HFFc6 (cell line): ENCODE results near the gene NAV3. TPM values are rescaled to one million over a fixed set of nuclear protein-coding genes. Genes with fewer than 3 reads are reported as not detected.
A peak's percentile ranks its signal among the peaks of the same experiment; 100 is the strongest.

Source experiments
- DNase-seq: peaks from one replicate; pipeline ENCODE4 v3.0.0-alpha.2; 2018
- H3K27ac Mint-ChIP-seq: 2 replicates; pipeline ENCODE4 v1.8.0; 2020; ENCODE audit warnings: mild to moderate bottlenecking, mixed read lengths
- H3K27me3 Mint-ChIP-seq: 2 replicates; pipeline ENCODE4 v1.8.0; 2021; ENCODE audit warnings: mild to moderate bottlenecking, moderate library complexity, mixed read lengths; ENCODE audit not compliant: insufficient read depth
- H3K36me3 Mint-ChIP-seq: 2 replicates; pipeline ENCODE4 v1.8.0; 2021; ENCODE audit warnings: low read depth, mixed read lengths
- H3K4me1 Mint-ChIP-seq: 2 replicates; pipeline ENCODE4 v1.8.0; 2020; ENCODE audit warnings: low read depth, mixed read lengths
- H3K4me3 Mint-ChIP-seq: 2 replicates; pipeline ENCODE4 v1.8.0; 2020; ENCODE audit warnings: mild to moderate bottlenecking, moderate library complexity, mixed read lengths
- H3K9me3 Mint-ChIP-seq: 2 replicates; pipeline ENCODE4 v1.8.0; 2020; ENCODE audit warnings: mild to moderate bottlenecking, mixed read lengths
- total RNA-seq, 6 experiments: library from RNA; stranded (reverse); fragmentation: NEBNext Ultra II Directional; extraction: Animal tissue kit (Norgen Biotek cat#: 25700); gene quantifications; 2 replicates in 1 of 6; 3 replicates in 5 of 6; pipeline ENCODE4 v1.2.3, GENCODE V29; 2021
- TF ChIP-seq, protein P1 (sequence below): fragments of 200-600 bp; sonication (generic); IDR thresholded peaks from 2 replicates; pipeline ENCODE4 v1.5.0; 2021; ENCODE audit warnings: antibody characterized with exemption, mild to moderate bottlenecking

NAV3 gene
- total RNA-seq, 6 experiments from 2014 or later, result 86.7 to 142 (median 107) TPM

DNA sequence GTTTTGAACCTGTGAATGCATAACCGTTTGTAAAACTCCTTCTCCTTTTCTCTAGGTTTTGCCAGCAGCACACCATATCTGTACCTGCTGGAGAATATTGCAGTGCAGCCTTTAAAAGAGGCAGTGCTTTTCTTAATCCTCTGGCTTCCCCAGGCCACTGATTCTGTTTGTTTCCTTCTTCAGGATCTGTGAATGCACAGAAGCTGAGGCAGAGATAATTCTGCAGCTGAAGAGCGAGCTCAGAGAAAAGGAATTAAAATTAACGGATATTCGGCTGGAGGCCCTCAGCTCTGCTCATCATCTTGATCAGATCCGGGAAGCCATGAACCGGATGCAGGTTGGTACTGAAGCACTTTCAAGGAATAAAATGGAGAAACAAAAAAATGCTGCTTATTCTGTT, 348.7 kb downstream of the NAV3 start:
- H3K9me3 Mint-ChIP-seq, result no peaks in the 10 kb centered on the region
- no peak for DNase-seq
- H3K4me1 Mint-ChIP-seq, result peaks cover 26% of the 10 kb centered on the region
- H3K4me3 Mint-ChIP-seq, result no peak overlapping the region
- TF ChIP-seq, protein P1, sequence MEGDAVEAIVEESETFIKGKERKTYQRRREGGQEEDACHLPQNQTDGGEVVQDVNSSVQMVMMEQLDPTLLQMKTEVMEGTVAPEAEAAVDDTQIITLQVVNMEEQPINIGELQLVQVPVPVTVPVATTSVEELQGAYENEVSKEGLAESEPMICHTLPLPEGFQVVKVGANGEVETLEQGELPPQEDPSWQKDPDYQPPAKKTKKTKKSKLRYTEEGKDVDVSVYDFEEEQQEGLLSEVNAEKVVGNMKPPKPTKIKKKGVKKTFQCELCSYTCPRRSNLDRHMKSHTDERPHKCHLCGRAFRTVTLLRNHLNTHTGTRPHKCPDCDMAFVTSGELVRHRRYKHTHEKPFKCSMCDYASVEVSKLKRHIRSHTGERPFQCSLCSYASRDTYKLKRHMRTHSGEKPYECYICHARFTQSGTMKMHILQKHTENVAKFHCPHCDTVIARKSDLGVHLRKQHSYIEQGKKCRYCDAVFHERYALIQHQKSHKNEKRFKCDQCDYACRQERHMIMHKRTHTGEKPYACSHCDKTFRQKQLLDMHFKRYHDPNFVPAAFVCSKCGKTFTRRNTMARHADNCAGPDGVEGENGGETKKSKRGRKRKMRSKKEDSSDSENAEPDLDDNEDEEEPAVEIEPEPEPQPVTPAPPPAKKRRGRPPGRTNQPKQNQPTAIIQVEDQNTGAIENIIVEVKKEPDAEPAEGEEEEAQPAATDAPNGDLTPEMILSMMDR, result no peak
- no peak overlapping the region for H3K27ac Mint-ChIP-seq
- H3K27me3 Mint-ChIP-seq, result no peaks in the 10 kb centered on the region
- peaks cover 39% of the 10 kb centered on the region for H3K36me3 Mint-ChIP-seq

- Mint-ChIP-seq H3K4me1 (peaks cover 44% of the 10 kb centered on the region), H3K4me3 (no peak overlapping the region), H3K27me3 (no peaks in the 10 kb centered on the region), H3K9me3 (no peaks in the 10 kb centered on the region), H3K36me3 (peaks cover 52% of the 10 kb centered on the region), H3K27ac (peak overlapping the region; percentile 34; the same call in 1 of the 2 replicates)
- DNase-seq, result no peak
- TF ChIP-seq, protein P1, result peak; percentile 55
These were observed 351.0 kb downstream of the NAV3 start for GRCh38 chr12:78181544-78182162.

- peak overlapping the region; percentile 9; the same call in 1 of the 2 replicates for H3K4me3 Mint-ChIP-seq
- peaks cover 56% of the 10 kb centered on the region for H3K36me3 Mint-ChIP-seq
- peak overlapping the region; percentile 78 for H3K27ac Mint-ChIP-seq
- no peaks in the 10 kb centered on the region for H3K9me3 Mint-ChIP-seq
- no peaks in the 10 kb centered on the region; the same call in 1 of the 2 replicates for H3K27me3 Mint-ChIP-seq
- no peak for DNase-seq
- TF ChIP-seq, protein P1, result no peak
- peaks cover 57% of the 10 kb centered on the region for H3K4me1 Mint-ChIP-seq
These were observed 353.1 kb downstream of the NAV3 start for GRCh38 chr12:78183824-78184223.

DNA sequence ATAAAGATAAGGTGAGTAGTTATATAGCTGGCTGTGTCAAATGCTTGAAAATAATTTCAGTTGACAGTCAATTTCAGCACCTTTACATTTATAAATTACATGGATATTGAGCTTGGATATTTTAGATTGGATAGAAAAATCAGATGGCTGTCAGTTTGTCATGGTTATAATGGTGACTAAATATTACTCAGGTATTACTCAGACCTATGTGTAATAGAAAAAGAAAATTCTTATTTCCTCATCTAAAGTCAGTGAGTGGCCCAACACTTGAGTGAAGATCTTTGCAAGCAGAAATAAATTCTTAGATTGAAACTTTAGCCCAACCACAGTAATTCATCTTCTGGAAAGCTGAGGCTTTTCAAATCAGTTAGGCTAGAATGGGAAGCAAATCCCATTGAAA, 354.4 kb downstream of the NAV3 start:
- TF ChIP-seq, protein P1, result no peak
- Mint-ChIP-seq H3K9me3 (no peaks in the 10 kb centered on the region), H3K4me1 (peaks cover 70% of the 10 kb centered on the region), H3K36me3 (peaks cover 69% of the 10 kb centered on the region), H3K4me3 (peak overlapping the region; percentile 54; the same call in 1 of the 2 replicates), H3K27me3 (no peaks in the 10 kb centered on the region; the same call in 1 of the 2 replicates), H3K27ac (peak overlapping the region; percentile 84)
- DNase-seq, result peak; percentile 48

DNA sequence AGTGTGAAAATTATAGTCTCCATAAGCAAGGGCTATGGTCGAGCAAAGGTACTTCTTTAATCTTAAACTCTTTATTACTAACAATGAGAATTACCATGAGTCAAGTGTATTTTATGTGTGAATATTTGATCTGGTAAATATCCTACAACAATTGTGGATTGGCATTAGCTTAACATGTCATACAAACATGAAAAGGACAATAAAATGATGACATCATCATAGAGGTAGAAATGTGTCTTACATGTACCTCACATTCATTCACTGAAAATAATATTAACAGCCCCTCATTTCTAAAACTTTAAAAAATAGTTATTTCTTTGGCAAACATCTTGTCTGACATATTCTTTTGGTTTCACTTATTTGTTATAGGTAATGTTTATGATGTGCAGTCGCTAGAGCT, 355.0 kb downstream of the NAV3 start:
- Mint-ChIP-seq H3K9me3 (no peaks in the 10 kb centered on the region), H3K4me1 (peaks cover 75% of the 10 kb centered on the region), H3K36me3 (peaks cover 69% of the 10 kb centered on the region), H3K4me3 (0 out of 2 replicates have a peak overlapping the region, but pooled peaks have one; percentile 54), H3K27me3 (no peaks in the 10 kb centered on the region; the same call in 1 of the 2 replicates), H3K27ac (peak overlapping the region; percentile 84)
- TF ChIP-seq, protein P1, result no peak
- DNase-seq, result no peak
